Measurements from ENCODE around the gene PEX14.
"Not testable (repeated sequence)": the region's sequence is repeated elsewhere in the genome, so short reads cannot be mapped to it uniquely, and the experiment has no call there.

The PEX14 gene

DNA sequence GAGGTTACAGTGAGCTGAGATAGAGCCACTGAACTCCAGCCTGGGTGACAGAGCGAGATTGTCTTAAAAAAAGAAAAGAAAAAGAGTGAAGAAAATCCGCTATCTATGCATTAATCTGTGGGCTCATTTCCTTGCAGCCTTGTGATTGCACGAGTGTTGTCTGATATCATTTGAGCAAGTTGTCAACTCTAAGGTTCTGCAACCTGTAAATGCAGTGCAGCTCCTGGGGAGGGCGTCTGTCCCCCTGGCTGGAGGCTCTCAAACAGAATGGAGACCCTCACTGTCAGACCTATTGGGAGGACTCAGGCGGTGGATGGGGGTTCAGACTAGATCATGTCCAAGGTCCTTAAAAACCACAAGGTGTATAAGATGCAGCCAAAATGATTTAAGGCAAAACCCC lies 18.7 kb upstream of the PEX14 start:
- TF ChIP-seq, protein P1, sequence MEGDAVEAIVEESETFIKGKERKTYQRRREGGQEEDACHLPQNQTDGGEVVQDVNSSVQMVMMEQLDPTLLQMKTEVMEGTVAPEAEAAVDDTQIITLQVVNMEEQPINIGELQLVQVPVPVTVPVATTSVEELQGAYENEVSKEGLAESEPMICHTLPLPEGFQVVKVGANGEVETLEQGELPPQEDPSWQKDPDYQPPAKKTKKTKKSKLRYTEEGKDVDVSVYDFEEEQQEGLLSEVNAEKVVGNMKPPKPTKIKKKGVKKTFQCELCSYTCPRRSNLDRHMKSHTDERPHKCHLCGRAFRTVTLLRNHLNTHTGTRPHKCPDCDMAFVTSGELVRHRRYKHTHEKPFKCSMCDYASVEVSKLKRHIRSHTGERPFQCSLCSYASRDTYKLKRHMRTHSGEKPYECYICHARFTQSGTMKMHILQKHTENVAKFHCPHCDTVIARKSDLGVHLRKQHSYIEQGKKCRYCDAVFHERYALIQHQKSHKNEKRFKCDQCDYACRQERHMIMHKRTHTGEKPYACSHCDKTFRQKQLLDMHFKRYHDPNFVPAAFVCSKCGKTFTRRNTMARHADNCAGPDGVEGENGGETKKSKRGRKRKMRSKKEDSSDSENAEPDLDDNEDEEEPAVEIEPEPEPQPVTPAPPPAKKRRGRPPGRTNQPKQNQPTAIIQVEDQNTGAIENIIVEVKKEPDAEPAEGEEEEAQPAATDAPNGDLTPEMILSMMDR (IDR thresholded peaks at IDR 0.05; ENCODE audit: insufficient read depth, low read length): no peak
- TF ChIP-seq, protein P2, sequence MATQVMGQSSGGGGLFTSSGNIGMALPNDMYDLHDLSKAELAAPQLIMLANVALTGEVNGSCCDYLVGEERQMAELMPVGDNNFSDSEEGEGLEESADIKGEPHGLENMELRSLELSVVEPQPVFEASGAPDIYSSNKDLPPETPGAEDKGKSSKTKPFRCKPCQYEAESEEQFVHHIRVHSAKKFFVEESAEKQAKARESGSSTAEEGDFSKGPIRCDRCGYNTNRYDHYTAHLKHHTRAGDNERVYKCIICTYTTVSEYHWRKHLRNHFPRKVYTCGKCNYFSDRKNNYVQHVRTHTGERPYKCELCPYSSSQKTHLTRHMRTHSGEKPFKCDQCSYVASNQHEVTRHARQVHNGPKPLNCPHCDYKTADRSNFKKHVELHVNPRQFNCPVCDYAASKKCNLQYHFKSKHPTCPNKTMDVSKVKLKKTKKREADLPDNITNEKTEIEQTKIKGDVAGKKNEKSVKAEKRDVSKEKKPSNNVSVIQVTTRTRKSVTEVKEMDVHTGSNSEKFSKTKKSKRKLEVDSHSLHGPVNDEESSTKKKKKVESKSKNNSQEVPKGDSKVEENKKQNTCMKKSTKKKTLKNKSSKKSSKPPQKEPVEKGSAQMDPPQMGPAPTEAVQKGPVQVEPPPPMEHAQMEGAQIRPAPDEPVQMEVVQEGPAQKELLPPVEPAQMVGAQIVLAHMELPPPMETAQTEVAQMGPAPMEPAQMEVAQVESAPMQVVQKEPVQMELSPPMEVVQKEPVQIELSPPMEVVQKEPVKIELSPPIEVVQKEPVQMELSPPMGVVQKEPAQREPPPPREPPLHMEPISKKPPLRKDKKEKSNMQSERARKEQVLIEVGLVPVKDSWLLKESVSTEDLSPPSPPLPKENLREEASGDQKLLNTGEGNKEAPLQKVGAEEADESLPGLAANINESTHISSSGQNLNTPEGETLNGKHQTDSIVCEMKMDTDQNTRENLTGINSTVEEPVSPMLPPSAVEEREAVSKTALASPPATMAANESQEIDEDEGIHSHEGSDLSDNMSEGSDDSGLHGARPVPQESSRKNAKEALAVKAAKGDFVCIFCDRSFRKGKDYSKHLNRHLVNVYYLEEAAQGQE (IDR thresholded peaks at IDR 0.05; ENCODE audit: insufficient replicate concordance, low read depth): no peak
- TF ChIP-seq GABPA (IDR thresholded peaks at IDR 0.05; ENCODE audit: low read depth): no peak
- no peak for TF ChIP-seq SPI1 (IDR thresholded peaks at IDR 0.05; ENCODE audit: borderline replicate concordance, low read depth)
- no peak for TF ChIP-seq POLR2AphosphoS5 (IDR thresholded peaks at IDR 0.05; ENCODE audit: low read depth)
- no peak for DNase-seq (ENCODE audit: low read depth in 1 of 2, low spot score in 1 of 2)
- Histone ChIP-seq H3K4me3 (replicated peaks; ENCODE audit: insufficient read depth, low read length) (no peak overlapping the region), H3K27me3 (ENCODE audit: insufficient read depth, poor library complexity, severe bottlenecking) (no peaks in the 10 kb centered on the region), H3K27ac (replicated peaks) (no peak overlapping the region)

DNA sequence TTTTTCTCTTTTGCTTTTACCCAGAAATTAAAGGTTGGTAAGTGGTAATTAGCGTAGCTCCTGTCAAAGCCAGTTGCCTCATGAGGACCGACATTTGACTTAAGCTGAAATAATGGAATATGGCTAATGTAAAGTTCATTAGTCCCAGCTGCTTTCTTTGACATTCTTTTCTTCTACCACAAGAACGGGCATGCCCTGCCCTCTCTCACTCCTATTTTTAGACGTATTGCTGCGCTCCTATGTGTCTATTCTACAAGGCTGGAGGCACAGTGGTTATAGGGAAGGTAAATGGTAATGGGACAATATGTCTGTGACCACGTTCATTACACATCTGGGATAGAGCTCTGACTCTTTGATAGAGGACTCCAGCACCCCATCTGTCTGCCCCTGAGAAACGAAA lies 18.1 kb upstream of the PEX14 start:
- TF ChIP-seq SPI1 (IDR thresholded peaks at IDR 0.05; ENCODE audit: borderline replicate concordance, low read depth) (no peak), POLR2AphosphoS5 (IDR thresholded peaks at IDR 0.05; ENCODE audit: low read depth) (no peak), GABPA (IDR thresholded peaks at IDR 0.05; ENCODE audit: low read depth) (no peak)
- TF ChIP-seq, protein P2 (IDR thresholded peaks at IDR 0.05; ENCODE audit: insufficient replicate concordance, low read depth): no peak
- TF ChIP-seq, protein P1 (IDR thresholded peaks at IDR 0.05; ENCODE audit: insufficient read depth, low read length): no peak
- no peak overlapping the region for H3K27ac ChIP-seq (replicated peaks)
- DNase-seq (ENCODE audit: low read depth in 1 of 2, low spot score in 1 of 2): no peak
- H3K27me3 ChIP-seq (ENCODE audit: insufficient read depth, poor library complexity, severe bottlenecking): no peaks in the 10 kb centered on the region
- no peak overlapping the region for H3K4me3 ChIP-seq (replicated peaks; ENCODE audit: insufficient read depth, low read length)

DNA sequence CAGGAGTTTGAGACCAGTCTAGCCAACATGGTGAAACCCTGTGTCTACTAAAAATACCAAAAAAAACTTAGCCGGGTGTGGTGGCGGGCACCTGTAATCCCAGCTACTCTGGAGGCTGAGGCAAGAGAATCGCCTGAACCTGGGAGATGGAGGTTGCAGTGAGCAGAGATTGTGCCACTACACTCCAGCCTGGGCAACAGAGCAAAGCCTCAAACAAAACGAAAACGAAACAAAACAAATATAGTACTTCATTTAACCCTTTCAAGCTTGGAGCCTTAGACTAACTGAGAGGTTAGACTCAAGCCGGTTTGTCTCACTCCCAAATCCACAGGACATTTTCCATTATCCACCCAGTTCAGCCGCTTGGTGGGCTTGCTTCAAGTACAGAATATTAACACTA lies 17.3 kb upstream of the PEX14 start:
- H3K27me3 ChIP-seq (ENCODE audit: insufficient read depth, poor library complexity, severe bottlenecking); DNase-seq (ENCODE audit: low read depth in 1 of 2, low spot score in 1 of 2); H3K4me3 ChIP-seq (replicated peaks; ENCODE audit: insufficient read depth, low read length); H3K27ac ChIP-seq (replicated peaks): not testable (repeated sequence)

DNA sequence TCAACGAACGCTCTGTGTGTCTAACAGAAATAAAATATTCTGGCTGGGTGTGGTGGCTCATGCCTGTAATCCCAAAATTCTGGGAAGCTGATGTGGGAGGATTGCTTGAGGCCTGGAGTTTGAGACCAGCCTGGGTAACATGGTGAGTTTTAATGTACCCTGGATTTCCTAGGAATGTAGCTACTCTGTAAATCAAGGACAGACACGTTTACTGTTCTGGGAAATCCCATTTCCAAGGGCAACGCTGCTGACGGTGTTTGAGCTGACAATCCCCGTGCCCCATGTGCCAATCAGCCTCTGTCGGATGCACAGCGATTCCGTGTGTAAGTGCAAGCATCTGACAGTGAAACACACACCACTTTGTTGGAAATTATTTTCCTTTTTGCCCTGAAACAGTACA lies 16.9 kb upstream of the PEX14 start:
- no peak for DNase-seq (ENCODE audit: low read depth in 1 of 2, low spot score in 1 of 2)
- TF ChIP-seq SPI1 (IDR thresholded peaks at IDR 0.05; ENCODE audit: borderline replicate concordance, low read depth) (no peak), POLR2AphosphoS5 (IDR thresholded peaks at IDR 0.05; ENCODE audit: low read depth) (no peak), GABPA (IDR thresholded peaks at IDR 0.05; ENCODE audit: low read depth) (no peak)
- TF ChIP-seq, protein P1 (IDR thresholded peaks at IDR 0.05; ENCODE audit: insufficient read depth, low read length): no peak
- TF ChIP-seq, protein P2 (IDR thresholded peaks at IDR 0.05; ENCODE audit: insufficient replicate concordance, low read depth): no peak
- H3K4me3 ChIP-seq (replicated peaks; ENCODE audit: insufficient read depth, low read length): no peak overlapping the region
- H3K27me3 ChIP-seq (ENCODE audit: insufficient read depth, poor library complexity, severe bottlenecking): no peaks in the 10 kb centered on the region
- H3K27ac ChIP-seq (replicated peaks): no peak overlapping the region

Measured in HL-60 (cell line).